Fibroblast of mammary gland (primary cell): ENCODE measurements around the gene GSG1L2.
A peak's percentile ranks its signal among the peaks of the same experiment; 100 is the strongest.

Experiments used
- DNase-seq: peaks from one replicate; pipeline ENCODE4 v3.0.0-alpha.2; 2010; ENCODE audit warnings: low read depth
- H3K4me3 ChIP-seq: 2 replicates; pipeline ENCODE4 v1.5.1; 2011; ENCODE audit warnings: low read depth, mild to moderate bottlenecking, low read length, moderate library complexity; ENCODE audit not compliant: control insufficient read depth
- TF ChIP-seq, protein P1 (sequence below): conservative IDR thresholded peaks from 2 replicates; pipeline ENCODE4 v1.5.1; 2011; ENCODE audit warnings: low read depth, low read length, inconsistent platforms; ENCODE audit not compliant: control insufficient read depth, insufficient read depth

The GSG1L2 gene

DNA sequence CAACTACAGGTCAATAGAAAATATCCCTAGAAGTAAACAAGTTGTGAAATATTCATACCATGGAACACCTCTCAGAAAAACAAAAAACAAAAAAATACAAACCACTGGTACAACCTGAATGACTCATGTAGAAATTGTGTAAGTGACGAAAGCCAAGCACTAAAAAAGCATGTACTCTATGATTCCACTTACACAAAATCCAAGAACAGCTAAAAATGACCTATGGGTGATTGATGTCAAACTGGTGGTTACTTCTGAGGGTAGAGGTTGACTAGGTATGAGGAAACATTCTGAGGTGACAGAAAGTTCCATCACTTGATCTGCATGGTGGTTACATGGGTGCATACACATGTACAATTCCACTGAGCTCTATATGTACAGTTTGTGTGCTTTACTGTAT lies 61.6 kb downstream of the GSG1L2 start:
- H3K4me3 ChIP-seq, result no peak overlapping the region
- DNase-seq, result no peak
- TF ChIP-seq, protein P1, sequence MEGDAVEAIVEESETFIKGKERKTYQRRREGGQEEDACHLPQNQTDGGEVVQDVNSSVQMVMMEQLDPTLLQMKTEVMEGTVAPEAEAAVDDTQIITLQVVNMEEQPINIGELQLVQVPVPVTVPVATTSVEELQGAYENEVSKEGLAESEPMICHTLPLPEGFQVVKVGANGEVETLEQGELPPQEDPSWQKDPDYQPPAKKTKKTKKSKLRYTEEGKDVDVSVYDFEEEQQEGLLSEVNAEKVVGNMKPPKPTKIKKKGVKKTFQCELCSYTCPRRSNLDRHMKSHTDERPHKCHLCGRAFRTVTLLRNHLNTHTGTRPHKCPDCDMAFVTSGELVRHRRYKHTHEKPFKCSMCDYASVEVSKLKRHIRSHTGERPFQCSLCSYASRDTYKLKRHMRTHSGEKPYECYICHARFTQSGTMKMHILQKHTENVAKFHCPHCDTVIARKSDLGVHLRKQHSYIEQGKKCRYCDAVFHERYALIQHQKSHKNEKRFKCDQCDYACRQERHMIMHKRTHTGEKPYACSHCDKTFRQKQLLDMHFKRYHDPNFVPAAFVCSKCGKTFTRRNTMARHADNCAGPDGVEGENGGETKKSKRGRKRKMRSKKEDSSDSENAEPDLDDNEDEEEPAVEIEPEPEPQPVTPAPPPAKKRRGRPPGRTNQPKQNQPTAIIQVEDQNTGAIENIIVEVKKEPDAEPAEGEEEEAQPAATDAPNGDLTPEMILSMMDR, result no peak

DNA sequence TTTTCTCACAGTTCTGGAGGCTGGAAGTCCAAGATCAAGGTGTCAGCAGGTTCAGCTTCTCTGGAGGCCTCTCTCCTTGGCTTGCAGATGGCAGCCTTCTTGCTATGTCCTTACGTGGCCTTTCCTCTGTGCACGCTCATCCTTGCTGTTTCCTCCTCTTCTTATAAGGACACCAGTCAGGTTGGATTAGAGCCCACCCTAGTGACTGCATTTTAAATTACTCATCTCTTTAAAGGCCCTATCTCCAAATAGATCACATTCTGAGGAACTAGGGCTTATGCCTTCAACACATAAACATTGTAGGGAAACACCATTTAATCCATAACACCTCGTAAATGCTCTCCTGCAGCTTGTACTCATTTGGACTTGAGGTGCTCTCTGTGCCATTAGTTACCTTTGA lies 66.8 kb downstream of the GSG1L2 start:
- H3K4me3 ChIP-seq, result no peak overlapping the region
- peak; percentile 16 for DNase-seq
- TF ChIP-seq, protein P1, result no peak
